ENCODE results near the gene FAM13A. TPM values are rescaled to one million over a fixed set of nuclear protein-coding genes. Genes with fewer than 3 reads are reported as not detected.

Gene FAM13A
- total and polyA plus RNA-seq, 10 of the 15 experiments (the other 5 are each of a cell fraction or from before 2014, with no cell fraction given): 0.05 to 1.8 (median 0.27) TPM; not detected in 1

DNA sequence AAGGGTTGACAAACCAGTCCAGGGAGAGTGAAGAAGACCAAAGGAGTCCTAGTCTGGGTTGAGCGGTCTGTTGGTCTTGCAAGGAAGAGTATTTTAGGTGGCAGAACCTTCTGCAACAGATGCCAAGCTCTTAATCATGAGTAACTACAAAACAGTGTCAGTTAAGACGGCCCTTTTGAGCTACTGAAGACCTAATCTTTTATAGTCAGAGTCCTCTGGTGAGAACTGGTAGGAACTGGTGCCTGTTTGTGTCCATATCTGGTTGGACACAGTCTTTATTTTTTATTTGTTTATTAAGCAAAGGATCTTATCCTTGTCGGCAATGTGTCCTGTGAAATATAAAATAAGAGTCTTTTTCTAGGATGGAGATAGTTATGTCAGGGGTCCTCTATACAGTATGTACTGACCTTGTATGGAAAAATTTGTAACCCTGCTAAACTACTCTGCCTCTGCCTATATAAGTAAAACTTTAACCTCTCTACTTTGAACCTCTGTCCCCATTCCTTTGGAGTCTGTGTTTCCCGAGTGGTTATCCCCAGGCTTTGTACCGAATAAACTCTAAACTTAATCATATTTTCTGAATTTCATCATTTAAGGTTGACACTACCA, 47.1 kb downstream of the FAM13A start (continued):
- TF ChIP-seq, protein P1, sequence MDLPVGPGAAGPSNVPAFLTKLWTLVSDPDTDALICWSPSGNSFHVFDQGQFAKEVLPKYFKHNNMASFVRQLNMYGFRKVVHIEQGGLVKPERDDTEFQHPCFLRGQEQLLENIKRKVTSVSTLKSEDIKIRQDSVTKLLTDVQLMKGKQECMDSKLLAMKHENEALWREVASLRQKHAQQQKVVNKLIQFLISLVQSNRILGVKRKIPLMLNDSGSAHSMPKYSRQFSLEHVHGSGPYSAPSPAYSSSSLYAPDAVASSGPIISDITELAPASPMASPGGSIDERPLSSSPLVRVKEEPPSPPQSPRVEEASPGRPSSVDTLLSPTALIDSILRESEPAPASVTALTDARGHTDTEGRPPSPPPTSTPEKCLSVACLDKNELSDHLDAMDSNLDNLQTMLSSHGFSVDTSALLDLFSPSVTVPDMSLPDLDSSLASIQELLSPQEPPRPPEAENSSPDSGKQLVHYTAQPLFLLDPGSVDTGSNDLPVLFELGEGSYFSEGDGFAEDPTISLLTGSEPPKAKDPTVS (IDR thresholded peaks at IDR 0.05; ENCODE audit: low read depth, low read length): no peak
- no peak for TF ChIP-seq NRF1 (conservative IDR thresholded peaks at IDR 0.05; ENCODE audit: low read depth, low read length)

DNA sequence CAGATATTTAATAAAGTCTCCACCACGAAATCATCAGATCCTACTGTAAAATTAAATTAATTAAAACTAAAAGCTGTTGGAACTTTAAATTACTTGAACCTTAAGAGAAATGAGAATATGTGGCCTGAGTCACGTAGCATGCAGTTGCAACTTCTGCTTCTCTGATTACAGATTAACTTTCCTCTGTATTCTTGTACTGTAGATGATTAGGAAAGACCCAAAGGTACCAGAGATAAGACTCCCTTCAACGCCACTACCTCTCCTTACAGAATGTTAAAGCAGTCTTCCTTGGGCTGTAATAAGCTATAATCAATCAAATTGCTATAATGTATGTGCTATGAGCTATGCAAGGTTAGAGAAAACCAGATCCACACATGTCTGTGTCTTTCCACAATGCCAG, 47.9 kb downstream of the FAM13A start:
- Histone ChIP-seq H3K4me3 (no peak overlapping the region), H3K4me2 (ENCODE audit: control insufficient read depth, insufficient read depth) (no peak overlapping the region), H3K36me3 (ENCODE audit: control insufficient read depth in 2 of 2, insufficient read depth in 2 of 2, low read length in 1 of 2) (no peaks in the 10 kb centered on the region; a peak in 1 of 4 replicates), H3K9ac (ENCODE audit: control insufficient read depth, insufficient read depth, low read length) (no peak overlapping the region), H3K27me3 (replicated peaks in 1 of 2; ENCODE audit: control insufficient read depth in 2 of 2, insufficient read depth in 2 of 2, low read length in 1 of 2) (no peaks in the 10 kb centered on the region), H4K20me1 (ENCODE audit: control insufficient read depth, insufficient read depth) (no peaks in the 10 kb centered on the region), H3K9me3 (replicated peaks; ENCODE audit: control insufficient read depth, insufficient read depth, low read length) (no peaks in the 10 kb centered on the region), H2AFZ (ENCODE audit: control insufficient read depth, low read depth, low read length) (no peak overlapping the region), H3K4me1 (ENCODE audit: control insufficient read depth, insufficient read depth, low read length) (no peaks in the 10 kb centered on the region), H3K27ac (ENCODE audit: control insufficient read depth, insufficient read depth) (no peak overlapping the region), H3K79me2 (ENCODE audit: control insufficient read depth, insufficient read depth, low read length) (no peaks in the 10 kb centered on the region)
- no peak for FAIRE-seq
- intact Hi-C loops (cut with micrococcal nuclease; ENCODE audit: unreplicated experiment) (no loop called here), in situ Hi-C loops (cut with MboI) (no loop called here)
- ChIA-PET SMC1A (ENCODE audit: uncharacterized antibody, unreplicated experiment) (interaction anchor here (0.6 to 3.7 kb wide), 12 partner anchors 9 to 200 kb away, joined by 3 to 26 read pairs (median 6); no protein-coding TSS in a partner anchor), POLR2A (interaction anchor here (0.5 to 0.6 kb wide), 2 partner anchors 10 to 60 kb away, joined by 3 to 4 read pairs; no protein-coding TSS in a partner anchor), CTCF (interaction anchor here (0.6 to 2.7 kb wide), 6 partner anchors 9 to 453 kb away, joined by 3 to 22 read pairs (median 4); partner anchors contain the start of gene NAP1L5), RAD21 (ENCODE audit: unreplicated experiment) (interaction anchor here (0.7 to 2.8 kb wide), 9 partner anchors 10 to 193 kb away, joined by 3 to 10 read pairs (median 4); no protein-coding TSS in a partner anchor)
- 0% methylated on average over 3 of the region's 3 CpGs for WGBS (ENCODE audit: insufficient coverage, insufficient replicate concordance, low lambda C conversion rate, missing lambda C conversion rate)
- no peak for DNase-seq (ENCODE audit: low read depth, low spot score)
- 0 out of 2 replicates have a peak, but pooled peaks have one; percentile 16 for TF ChIP-seq ZNF24 (IDR thresholded peaks at IDR 0.05)
- TF ChIP-seq, protein P2, sequence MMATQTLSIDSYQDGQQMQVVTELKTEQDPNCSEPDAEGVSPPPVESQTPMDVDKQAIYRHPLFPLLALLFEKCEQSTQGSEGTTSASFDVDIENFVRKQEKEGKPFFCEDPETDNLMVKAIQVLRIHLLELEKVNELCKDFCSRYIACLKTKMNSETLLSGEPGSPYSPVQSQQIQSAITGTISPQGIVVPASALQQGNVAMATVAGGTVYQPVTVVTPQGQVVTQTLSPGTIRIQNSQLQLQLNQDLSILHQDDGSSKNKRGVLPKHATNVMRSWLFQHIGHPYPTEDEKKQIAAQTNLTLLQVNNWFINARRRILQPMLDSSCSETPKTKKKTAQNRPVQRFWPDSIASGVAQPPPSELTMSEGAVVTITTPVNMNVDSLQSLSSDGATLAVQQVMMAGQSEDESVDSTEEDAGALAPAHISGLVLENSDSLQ (IDR thresholded peaks at IDR 0.05): no peak
- no TSS peak for BruUV-seq (replicated peaks)
- ATAC-seq: no peak

Measured in GM12878 (cell line).